Gastrocnemius medialis (tissue), 4 donors: ENCODE results near the gene GPR68.

ENCODE experiments used
- POLR2A ChIP-seq, 2 donors: fragments of 450-650 bp; IDR thresholded peaks; one replicate each; pipeline ENCODE4 v1.6.1; 2017; ENCODE audit warnings: antibody characterized with exemption in 2 of 2, mild to moderate bottlenecking in 2 of 2, moderate library complexity in 2 of 2
- TF ChIP-seq, protein P1 (sequence below), 5 experiments: fragments of 450-650 bp in 3 of 5; fragments of 200-600 bp in 2 of 5; sonication (generic) in 2 of 5; IDR thresholded peaks in 4 of 5; conservative IDR thresholded peaks in 1 of 5; 1 replicate in 4 of 5; 2 replicates in 1 of 5; pipeline ENCODE4 v1.5.1; 2016 to 2019; ENCODE audit warnings: antibody characterized with exemption in 5 of 5, mild to moderate bottlenecking in 3 of 5, moderate library complexity in 3 of 5

DNA sequence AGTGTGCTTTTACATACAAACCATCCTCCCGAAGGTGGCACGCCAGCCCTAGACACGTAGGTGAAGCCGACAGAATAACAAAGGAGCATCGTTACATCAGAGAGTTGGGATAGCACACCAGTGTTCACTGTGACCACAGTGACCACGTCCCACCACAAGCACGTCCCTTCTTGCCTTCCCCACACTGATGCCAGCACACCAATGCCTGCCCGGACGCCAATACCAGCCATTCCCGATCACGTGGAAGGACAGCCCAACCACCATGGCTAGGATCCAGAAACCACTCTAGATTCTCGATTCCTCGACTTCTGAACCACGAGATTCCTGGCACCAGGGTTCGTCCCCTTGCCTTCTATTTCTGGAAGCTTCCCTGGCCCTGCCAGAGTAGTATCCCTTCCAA, 48.0 kb upstream of the GPR68 start:
- TF ChIP-seq, protein P1, sequence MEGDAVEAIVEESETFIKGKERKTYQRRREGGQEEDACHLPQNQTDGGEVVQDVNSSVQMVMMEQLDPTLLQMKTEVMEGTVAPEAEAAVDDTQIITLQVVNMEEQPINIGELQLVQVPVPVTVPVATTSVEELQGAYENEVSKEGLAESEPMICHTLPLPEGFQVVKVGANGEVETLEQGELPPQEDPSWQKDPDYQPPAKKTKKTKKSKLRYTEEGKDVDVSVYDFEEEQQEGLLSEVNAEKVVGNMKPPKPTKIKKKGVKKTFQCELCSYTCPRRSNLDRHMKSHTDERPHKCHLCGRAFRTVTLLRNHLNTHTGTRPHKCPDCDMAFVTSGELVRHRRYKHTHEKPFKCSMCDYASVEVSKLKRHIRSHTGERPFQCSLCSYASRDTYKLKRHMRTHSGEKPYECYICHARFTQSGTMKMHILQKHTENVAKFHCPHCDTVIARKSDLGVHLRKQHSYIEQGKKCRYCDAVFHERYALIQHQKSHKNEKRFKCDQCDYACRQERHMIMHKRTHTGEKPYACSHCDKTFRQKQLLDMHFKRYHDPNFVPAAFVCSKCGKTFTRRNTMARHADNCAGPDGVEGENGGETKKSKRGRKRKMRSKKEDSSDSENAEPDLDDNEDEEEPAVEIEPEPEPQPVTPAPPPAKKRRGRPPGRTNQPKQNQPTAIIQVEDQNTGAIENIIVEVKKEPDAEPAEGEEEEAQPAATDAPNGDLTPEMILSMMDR (IDR thresholded peaks at IDR 0.05 in 4 of 5, conservative IDR thresholded peaks at IDR 0.05 in 1 of 5): no peak
- TF ChIP-seq POLR2A (IDR thresholded peaks at IDR 0.05): no peak
